ENCODE data around the gene SPATA32.

SPATA32 gene

DNA sequence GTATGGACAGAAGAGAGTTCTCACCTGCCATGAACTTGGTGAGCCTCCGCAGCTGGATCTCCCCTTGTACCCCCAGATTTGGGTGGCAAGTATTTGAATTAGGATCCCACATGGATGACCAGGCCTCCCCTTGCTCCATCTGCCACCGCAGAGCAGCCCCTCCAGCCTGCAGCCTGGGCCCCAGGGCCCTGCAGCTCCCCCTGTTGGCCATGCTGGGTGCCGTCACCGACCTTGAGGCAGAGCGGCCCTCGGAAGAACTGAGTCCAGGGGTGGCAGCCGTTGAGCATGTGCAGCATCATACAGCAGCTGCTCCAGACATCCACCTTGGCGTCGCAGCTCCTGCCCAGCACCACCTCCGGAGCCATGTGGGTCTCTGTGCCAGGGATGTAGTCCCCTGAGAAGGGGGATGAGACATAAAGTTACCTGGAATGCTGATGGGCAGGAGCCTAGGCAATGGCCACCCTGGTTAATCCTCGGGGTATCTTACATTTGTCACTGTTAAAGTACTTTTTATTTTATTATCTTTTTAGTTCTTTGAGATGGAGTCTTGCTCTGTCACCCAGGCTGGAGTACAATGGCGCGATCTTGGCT, 9.0 kb upstream of the SPATA32 start:
- no peak for DNase-seq (ENCODE audit: extremely low read depth, low read depth)
- H3K4me3 ChIP-seq (replicated peaks; ENCODE audit: low read depth, low read length) = no peak overlapping the region
- TF ChIP-seq, protein P1, sequence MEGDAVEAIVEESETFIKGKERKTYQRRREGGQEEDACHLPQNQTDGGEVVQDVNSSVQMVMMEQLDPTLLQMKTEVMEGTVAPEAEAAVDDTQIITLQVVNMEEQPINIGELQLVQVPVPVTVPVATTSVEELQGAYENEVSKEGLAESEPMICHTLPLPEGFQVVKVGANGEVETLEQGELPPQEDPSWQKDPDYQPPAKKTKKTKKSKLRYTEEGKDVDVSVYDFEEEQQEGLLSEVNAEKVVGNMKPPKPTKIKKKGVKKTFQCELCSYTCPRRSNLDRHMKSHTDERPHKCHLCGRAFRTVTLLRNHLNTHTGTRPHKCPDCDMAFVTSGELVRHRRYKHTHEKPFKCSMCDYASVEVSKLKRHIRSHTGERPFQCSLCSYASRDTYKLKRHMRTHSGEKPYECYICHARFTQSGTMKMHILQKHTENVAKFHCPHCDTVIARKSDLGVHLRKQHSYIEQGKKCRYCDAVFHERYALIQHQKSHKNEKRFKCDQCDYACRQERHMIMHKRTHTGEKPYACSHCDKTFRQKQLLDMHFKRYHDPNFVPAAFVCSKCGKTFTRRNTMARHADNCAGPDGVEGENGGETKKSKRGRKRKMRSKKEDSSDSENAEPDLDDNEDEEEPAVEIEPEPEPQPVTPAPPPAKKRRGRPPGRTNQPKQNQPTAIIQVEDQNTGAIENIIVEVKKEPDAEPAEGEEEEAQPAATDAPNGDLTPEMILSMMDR (IDR thresholded peaks at IDR 0.05; ENCODE audit: low read depth, low read length, missing control alignments) = peak; percentile 78

GRCh38 chr17:45269912-45270311, 8.0 kb upstream of the SPATA32 start:
- TF ChIP-seq, protein P1 (IDR thresholded peaks at IDR 0.05; ENCODE audit: low read depth, low read length, missing control alignments) = no peak
- H3K4me3 ChIP-seq (replicated peaks; ENCODE audit: low read depth, low read length) = no peak overlapping the region
- DNase-seq (ENCODE audit: extremely low read depth, low read depth) = no peak

- TF ChIP-seq, protein P1 (IDR thresholded peaks at IDR 0.05; ENCODE audit: low read depth, low read length, missing control alignments) = no peak
- no peak for DNase-seq (ENCODE audit: extremely low read depth, low read depth)
- H3K4me3 ChIP-seq (replicated peaks; ENCODE audit: low read depth, low read length) = no peak overlapping the region
Observed at GRCh38 chr17:45267436-45268055, 5.7 kb upstream of the SPATA32 start.

DNA sequence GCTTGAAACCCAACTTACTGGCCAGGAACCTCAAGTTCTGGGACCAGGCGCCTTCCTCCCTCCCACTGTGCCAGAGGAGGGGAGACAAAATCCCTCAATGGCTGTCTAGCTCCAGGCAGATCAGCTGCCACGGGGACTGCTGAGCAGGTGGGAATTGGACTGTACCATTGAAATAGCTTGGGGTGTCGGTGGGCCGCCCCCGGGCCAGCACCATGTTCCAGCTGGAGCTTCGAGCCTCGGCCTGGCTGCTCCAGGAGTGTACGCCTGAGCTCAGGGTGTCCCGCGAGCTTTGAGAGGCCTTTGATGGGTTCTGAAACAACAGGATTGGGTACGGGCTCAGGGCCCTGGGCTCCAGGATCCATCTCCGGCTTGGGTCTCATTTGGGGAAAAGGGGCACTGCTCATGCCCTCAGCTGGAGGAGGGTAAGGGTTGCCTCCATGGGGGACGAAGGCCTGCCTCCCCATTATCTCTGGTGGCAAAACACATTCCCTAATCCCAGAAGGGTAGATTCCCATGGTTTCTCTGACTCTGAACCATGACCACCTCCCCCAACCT, 4.6 kb upstream of the SPATA32 start:
- TF ChIP-seq, protein P1 (IDR thresholded peaks at IDR 0.05; ENCODE audit: low read depth, low read length, missing control alignments) = no peak

DNA sequence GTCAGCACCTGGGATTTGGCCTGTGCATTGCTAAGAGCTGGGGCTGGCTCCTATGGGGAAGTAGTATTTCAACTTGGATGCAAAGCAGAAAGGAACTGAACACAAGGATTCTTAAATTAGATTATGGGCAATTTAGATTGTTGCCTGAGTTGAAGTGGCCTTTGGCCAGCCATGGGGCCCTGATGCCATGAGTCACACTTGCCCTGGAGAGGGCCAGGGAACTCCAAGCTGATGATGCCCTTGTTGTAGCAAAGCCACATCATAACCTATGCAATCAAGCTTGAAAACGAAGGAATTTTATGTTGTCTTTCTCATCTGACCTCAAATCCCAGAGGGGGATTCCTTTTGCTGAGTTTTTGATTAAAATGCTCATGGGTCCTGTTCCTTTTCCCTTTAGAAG, 3.9 kb upstream of the SPATA32 start:
- TF ChIP-seq, protein P1 (IDR thresholded peaks at IDR 0.05; ENCODE audit: low read depth, low read length, missing control alignments) = no peak
- no peak overlapping the region for H3K4me3 ChIP-seq (replicated peaks; ENCODE audit: low read depth, low read length)
- DNase-seq (ENCODE audit: extremely low read depth, low read depth) = no peak

More for the DNA sequence above, 4.6 kb upstream of the SPATA32 start:
- H3K4me3 ChIP-seq (replicated peaks; ENCODE audit: low read depth, low read length) = no peak overlapping the region
- DNase-seq (ENCODE audit: extremely low read depth, low read depth) = no peak

- TF ChIP-seq, protein P1 (IDR thresholded peaks at IDR 0.05; ENCODE audit: low read depth, low read length, missing control alignments) = no peak
Observed at GRCh38 chr17:45264988-45265387, 3.1 kb upstream of the SPATA32 start.

More at GRCh38 chr17:45264988-45265387, 3.1 kb upstream of the SPATA32 start:
- DNase-seq (ENCODE audit: extremely low read depth, low read depth) = no peak
- no peak overlapping the region for H3K4me3 ChIP-seq (replicated peaks; ENCODE audit: low read depth, low read length)
